Measurements from ENCODE around the gene DNM3.

DNA sequence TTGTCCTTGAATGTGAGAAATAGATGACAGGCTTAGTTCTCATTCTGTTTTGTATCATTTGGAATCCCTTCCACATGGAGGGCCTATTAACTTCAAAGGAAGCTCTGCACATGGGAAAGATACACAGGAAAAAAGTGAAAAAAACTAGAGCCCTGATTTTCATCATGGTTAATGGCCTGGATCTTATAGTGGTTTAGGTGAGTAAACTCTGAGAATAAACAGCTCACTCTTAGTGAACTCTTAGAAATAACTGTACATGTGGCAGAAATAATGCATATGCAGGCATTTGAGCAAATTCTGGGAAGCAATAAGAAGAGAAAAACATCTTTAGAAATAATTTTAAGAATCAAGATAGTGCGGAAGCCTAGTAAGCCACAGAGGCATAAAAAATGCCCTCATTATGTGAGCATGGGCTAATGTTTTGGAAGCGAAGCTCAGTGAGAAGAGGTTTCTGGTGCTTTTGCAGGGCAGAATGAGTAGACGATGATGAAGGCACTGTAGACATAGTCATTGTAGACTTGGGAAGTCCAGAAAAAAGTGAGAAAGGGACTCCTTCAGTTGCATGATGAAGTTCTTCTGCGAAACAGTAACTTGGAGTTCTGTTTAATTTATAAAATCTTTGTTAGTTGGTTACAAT is 279.9 kb downstream of the DNM3 start:
- no peak for TF ChIP-seq EZH2 (IDR thresholded peaks at IDR 0.05)
- TF ChIP-seq POLR2AphosphoS5 (IDR thresholded peaks at IDR 0.05; ENCODE audit: borderline replicate concordance, low read depth, low read length), result no peak
- no peak for TF ChIP-seq FOXP2 (optimal IDR thresholded peaks at IDR 0.05; ENCODE audit: control extremely low read depth, extremely low read length, insufficient read depth)

Data from SK-N-MC (cell line).